Left lung (tissue), 10 donors: ENCODE measurements around the gene OR9Q1. TPM values are rescaled to one million over a fixed set of nuclear protein-coding genes. Genes with fewer than 3 reads are reported as not detected.

Experiments used
- ATAC-seq: fragments of 200-7000 bp; cut with Tn5 transposase; one replicate; pipeline ENCODE4 v1.9.1; 2020; ENCODE audit warnings: moderate library complexity
- DNase-seq, 4 donors: peaks; one replicate each; pipeline ENCODE4 v3.0.0-alpha.2; 2013 to 2020
- H3K27ac ChIP-seq, 2 donors: fragments of 200-600 bp; sonication (generic) in 1 of 2; one replicate each; pipeline versions ENCODE4 v1.5.0 to v1.8.0; 2020 to 2021
- H3K27me3 ChIP-seq, 2 donors: fragments of 200-600 bp; sonication (generic) in 1 of 2; one replicate each; pipeline versions ENCODE4 v1.5.0 to v1.8.0; 2020 to 2021
- H3K36me3 ChIP-seq, 2 donors: fragments of 200-600 bp; sonication (generic) in 1 of 2; one replicate each; pipeline versions ENCODE4 v1.5.0 to v1.8.0; 2020 to 2021
- H3K4me1 ChIP-seq, 2 donors: fragments of 200-600 bp; one replicate each; pipeline ENCODE4 v1.8.0; 2021
- H3K4me3 ChIP-seq, 2 donors: fragments of 200-600 bp; sonication (generic) in 1 of 2; one replicate each; pipeline versions ENCODE4 v1.5.0 to v1.8.0; 2020 to 2021; ENCODE audit warnings: mild to moderate bottlenecking in 1 of 2
- H3K9me3 ChIP-seq, 2 donors: fragments of 200-600 bp; sonication (generic) in 1 of 2; one replicate each; pipeline versions ENCODE4 v1.5.0 to v1.8.0; 2020 to 2021
- intact Hi-C, 2 donors: fragments of 100-400 bp; cut with DNase I; formaldehyde crosslinking; loops; one replicate each; pipeline versions ENCODE4 v1.11.2 to v1.14.2; 2022
- polyA plus RNA-seq, 6 donors: library from polyadenylated mRNA; unstranded; fragments of 120-200 nt; gene quantifications; one replicate each; pipeline ENCODE4 v1.2.1, GENCODE V29; 2013; ENCODE audit not compliant: insufficient read length in 6 of 6
- total RNA-seq, 2 donors: library from RNA; stranded (reverse); fragmentation: NEBNext Ultra II Directional; extraction: Animal tissue kit (Norgen Biotek cat#: 25700); gene quantifications; one replicate each; pipeline ENCODE4 v1.2.1, GENCODE V29; 2021
- TF ChIP-seq, protein P1 (sequence below), 2 donors: fragments of 200-600 bp; sonication (generic) in 1 of 2; IDR thresholded peaks; one replicate each; pipeline versions ENCODE4 v1.5.0 to v1.8.0; 2021; ENCODE audit warnings: antibody characterized with exemption in 2 of 2
- donor health status: DM: no; HTN: yes; CAD: no.
- donor health status: DM: no; HTN: no; CAD: no.

The OR9Q1 gene
- total and polyA plus RNA-seq, 8 donors: 0.07 TPM; not detected in 7

- Histone ChIP-seq H3K4me3 (no peak overlapping the region), H3K27me3 (no peaks in the 10 kb centered on the region), H3K36me3 (no peaks in the 10 kb centered on the region), H3K4me1 (no peaks in the 10 kb centered on the region), H3K27ac (no peak overlapping the region), H3K9me3 (no peaks in the 10 kb centered on the region)
- ATAC-seq (no peak), DNase-seq (no peak)
- TF ChIP-seq, protein P1, sequence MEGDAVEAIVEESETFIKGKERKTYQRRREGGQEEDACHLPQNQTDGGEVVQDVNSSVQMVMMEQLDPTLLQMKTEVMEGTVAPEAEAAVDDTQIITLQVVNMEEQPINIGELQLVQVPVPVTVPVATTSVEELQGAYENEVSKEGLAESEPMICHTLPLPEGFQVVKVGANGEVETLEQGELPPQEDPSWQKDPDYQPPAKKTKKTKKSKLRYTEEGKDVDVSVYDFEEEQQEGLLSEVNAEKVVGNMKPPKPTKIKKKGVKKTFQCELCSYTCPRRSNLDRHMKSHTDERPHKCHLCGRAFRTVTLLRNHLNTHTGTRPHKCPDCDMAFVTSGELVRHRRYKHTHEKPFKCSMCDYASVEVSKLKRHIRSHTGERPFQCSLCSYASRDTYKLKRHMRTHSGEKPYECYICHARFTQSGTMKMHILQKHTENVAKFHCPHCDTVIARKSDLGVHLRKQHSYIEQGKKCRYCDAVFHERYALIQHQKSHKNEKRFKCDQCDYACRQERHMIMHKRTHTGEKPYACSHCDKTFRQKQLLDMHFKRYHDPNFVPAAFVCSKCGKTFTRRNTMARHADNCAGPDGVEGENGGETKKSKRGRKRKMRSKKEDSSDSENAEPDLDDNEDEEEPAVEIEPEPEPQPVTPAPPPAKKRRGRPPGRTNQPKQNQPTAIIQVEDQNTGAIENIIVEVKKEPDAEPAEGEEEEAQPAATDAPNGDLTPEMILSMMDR (IDR thresholded peaks at IDR 0.05): no peak
- intact Hi-C loops: no loop called here
These were observed 111.5 kb downstream of the OR9Q1 start for GRCh38 chr11:58135171-58135570.

DNA sequence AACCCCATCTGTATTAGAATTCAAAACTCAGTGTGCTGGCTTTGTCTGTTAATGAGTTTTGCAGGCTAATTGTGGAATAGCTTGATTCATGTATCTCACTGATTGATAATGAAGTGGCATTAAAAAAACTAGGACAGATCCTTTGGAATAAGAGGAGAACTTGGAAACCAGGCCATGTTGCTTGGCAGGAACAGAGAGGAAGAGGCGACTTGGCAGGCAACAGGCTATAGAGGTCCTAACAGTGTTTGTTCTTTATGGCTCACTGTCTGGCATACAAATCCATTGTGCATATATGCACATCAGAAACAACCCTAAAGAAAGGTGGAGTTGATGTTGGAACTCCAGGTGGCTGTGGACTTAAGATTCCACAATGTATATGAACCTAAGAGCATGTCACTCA is 119.1 kb downstream of the OR9Q1 start:
- no peak for ATAC-seq
- Histone ChIP-seq H3K36me3 (no peaks in the 10 kb centered on the region), H3K4me3 (no peak overlapping the region), H3K9me3 (no peaks in the 10 kb centered on the region), H3K27me3 (no peaks in the 10 kb centered on the region), H3K27ac (no peak overlapping the region), H3K4me1 (no peaks in the 10 kb centered on the region)
- DNase-seq: peak in 1 of 4 donors; percentile 35
- TF ChIP-seq, protein P1 (IDR thresholded peaks at IDR 0.05): no peak
- intact Hi-C loops: no loop called here

DNA sequence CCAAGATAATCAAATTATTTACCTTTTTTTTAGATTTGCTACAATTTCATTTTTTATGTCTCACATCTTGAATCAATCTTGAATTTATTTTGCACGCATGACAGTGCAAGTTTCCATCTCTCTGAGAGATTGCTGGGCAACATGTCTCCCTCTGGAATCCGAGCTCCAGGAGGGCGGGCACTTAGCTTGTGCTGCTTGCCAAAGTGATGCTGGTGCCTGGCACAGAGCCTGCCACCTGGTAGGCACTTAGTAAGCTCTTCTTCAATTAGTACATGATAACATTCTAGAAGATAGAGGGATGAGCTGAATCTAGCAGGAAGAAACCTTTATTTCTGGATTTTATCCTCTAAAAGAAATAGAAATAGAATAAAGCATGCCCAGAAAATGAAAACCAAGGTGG is 129.1 kb downstream of the OR9Q1 start:
- H3K27me3 ChIP-seq: no peaks in the 10 kb centered on the region
- H3K27ac ChIP-seq: no peak overlapping the region
- intact Hi-C loops: no loop called here
- ATAC-seq (no peak), DNase-seq (no peak)
- no peak overlapping the region for H3K4me3 ChIP-seq
- TF ChIP-seq, protein P1 (IDR thresholded peaks at IDR 0.05): no peak
- no peaks in the 10 kb centered on the region for H3K9me3 ChIP-seq
- no peaks in the 10 kb centered on the region for H3K4me1 ChIP-seq
- H3K36me3 ChIP-seq: no peaks in the 10 kb centered on the region

DNA sequence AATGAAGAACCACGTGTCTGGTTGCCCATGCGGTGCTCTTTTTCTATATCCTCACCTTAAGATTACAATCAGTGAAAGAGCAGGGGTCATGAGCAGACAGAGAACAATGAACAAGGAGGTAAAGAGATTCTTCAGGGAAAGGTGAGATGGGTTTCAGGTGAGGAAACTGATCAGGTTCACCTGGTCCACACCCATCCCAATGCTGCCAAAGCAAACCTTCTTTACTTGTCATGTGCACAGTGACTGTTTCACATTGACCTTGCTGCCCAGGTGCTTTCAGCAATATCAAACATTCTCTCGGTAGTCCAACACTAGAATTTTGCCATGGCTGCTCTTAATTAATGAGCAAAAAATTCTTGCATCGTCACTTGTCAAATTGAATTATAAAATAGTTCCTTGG is 140.7 kb downstream of the OR9Q1 start:
- Histone ChIP-seq H3K4me3 (no peak overlapping the region), H3K4me1 (no peaks in the 10 kb centered on the region), H3K27ac (no peak overlapping the region), H3K27me3 (no peaks in the 10 kb centered on the region), H3K36me3 (no peaks in the 10 kb centered on the region), H3K9me3 (no peaks in the 10 kb centered on the region)
- intact Hi-C loops: no loop called here
- DNase-seq (no peak), ATAC-seq (no peak)
- TF ChIP-seq, protein P1 (IDR thresholded peaks at IDR 0.05): no peak

GRCh38 chr11:58164990-58165389 is 141.3 kb downstream of the OR9Q1 start:
- Histone ChIP-seq H3K27ac (no peak overlapping the region), H3K27me3 (no peaks in the 10 kb centered on the region)
- intact Hi-C loops: no loop called here

More at GRCh38 chr11:58164990-58165389, 141.3 kb downstream of the OR9Q1 start:
- TF ChIP-seq, protein P1 (IDR thresholded peaks at IDR 0.05): no peak
- no peaks in the 10 kb centered on the region for H3K4me1 ChIP-seq
- no peaks in the 10 kb centered on the region for H3K36me3 ChIP-seq
- H3K4me3 ChIP-seq: no peak overlapping the region
- H3K9me3 ChIP-seq: no peaks in the 10 kb centered on the region
- DNase-seq: no peak
- ATAC-seq: no peak
